H1 (cell line): Measurements from ENCODE around the gene ZNF304. TPM values are rescaled to one million over a fixed set of nuclear protein-coding genes. Genes with fewer than 3 reads are reported as not detected.

Source experiments
- CHD2 ChIP-seq: IDR thresholded peaks from 2 replicates; pipeline ENCODE4 v1.6.1; 2012; ENCODE audit warnings: low read length, improper control_type of control experiment
- FOSL1 ChIP-seq: IDR thresholded peaks from 2 replicates; pipeline ENCODE4 v1.6.1; 2011; ENCODE audit warnings: mild to moderate bottlenecking, low read depth, low read length, moderate library complexity; ENCODE audit not compliant: insufficient read depth
- PHF8 ChIP-seq: fragments of 200-600 bp; sonication (generic); conservative IDR thresholded peaks from 2 replicates; pipeline ENCODE4 v1.7.1; 2012; ENCODE audit warnings: low read depth, mild to moderate bottlenecking, inconsistent platforms, low read length, moderate library complexity
- POLR2A ChIP-seq, 2 experiments: IDR thresholded peaks; 1 replicate in 1 of 2; 2 replicates in 1 of 2; pipeline ENCODE4 v1.6.1; 2011; ENCODE audit warnings: low read depth in 2 of 2, low read length in 2 of 2, mild to moderate bottlenecking in 2 of 2; ENCODE audit errors: control extremely low read depth in 1 of 2
- SIN3A ChIP-seq, 2 experiments: IDR thresholded peaks in 1 of 2; conservative IDR thresholded peaks in 1 of 2; 2 replicates each; pipeline ENCODE4 v1.6.1; 2011 to 2012; ENCODE audit warnings: low read length in 2 of 2, improper control_type of control experiment in 1 of 2, low read depth in 1 of 2, mild to moderate bottlenecking in 1 of 2
- polyA plus RNA-seq, 7 experiments: library from polyadenylated mRNA; depleted of rRNA in 3 of 7; stranded (reverse) in 5 of 7; unstranded in 2 of 7; fragments of >200 nt in 5 of 7; fragments of 200-250 nt in 2 of 7; gene quantifications; 1 replicate in 5 of 7; 2 replicates in 1 of 7; 4 replicates in 1 of 7; pipeline versions ENCODE4 v1.2.1 to v1.2.3, GENCODE V29; 2011 to 2013; ENCODE audit warnings: missing spikeins in 2 of 7, mixed read lengths in 2 of 7
- total RNA-seq: library from RNA; stranded (reverse); fragmentation: NEBNext Ultra II Directional; extraction: Animal tissue kit (Norgen Biotek cat#: 25700); gene quantifications from 2 replicates; pipeline ENCODE4 v1.2.1, GENCODE V29; 2021

Gene ZNF304
- total and polyA plus RNA-seq, 2 of the 8 experiments (the other 6 are each of a cell fraction or from before 2014, with no cell fraction given): 4.3 to 10.5 TPM

- TF ChIP-seq FOSL1 (no peak), POLR2A (IDR thresholded peaks at IDR 0.05; ENCODE audit: control extremely low read depth in 1 of 2, low read depth in 2 of 2, low read length in 2 of 2) (no peak), CHD2 (no peak), SIN3A (conservative IDR thresholded peaks at IDR 0.05 in 1 of 2, IDR thresholded peaks at IDR 0.05 in 1 of 2; ENCODE audit: low read depth in 1 of 2, low read length in 2 of 2) (no peak), PHF8 (no peak)
- TF ChIP-seq, all 59 proteins: peak for 0
Observed at GRCh38 chr19:57403737-57404563, 52.9 kb downstream of the ZNF304 start (continued).
